Loucy (cell line): ENCODE results near the gene HIVEP1.

Experiments
- EZH2phosphoT487 ChIP-seq: fragments of 200-600 bp; IDR thresholded peaks from 2 replicates; pipeline ENCODE4 v1.6.1; 2018; ENCODE audit warnings: antibody characterized with exemption, mild to moderate bottlenecking, moderate library complexity, borderline replicate concordance
- TF ChIP-seq, protein P1 (sequence below): fragments of 200-600 bp; sonication (generic); conservative IDR thresholded peaks from 2 replicates; pipeline ENCODE4 v1.5.1; 2014; ENCODE audit warnings: mild to moderate bottlenecking, antibody characterized with exemption, low read length

DNA sequence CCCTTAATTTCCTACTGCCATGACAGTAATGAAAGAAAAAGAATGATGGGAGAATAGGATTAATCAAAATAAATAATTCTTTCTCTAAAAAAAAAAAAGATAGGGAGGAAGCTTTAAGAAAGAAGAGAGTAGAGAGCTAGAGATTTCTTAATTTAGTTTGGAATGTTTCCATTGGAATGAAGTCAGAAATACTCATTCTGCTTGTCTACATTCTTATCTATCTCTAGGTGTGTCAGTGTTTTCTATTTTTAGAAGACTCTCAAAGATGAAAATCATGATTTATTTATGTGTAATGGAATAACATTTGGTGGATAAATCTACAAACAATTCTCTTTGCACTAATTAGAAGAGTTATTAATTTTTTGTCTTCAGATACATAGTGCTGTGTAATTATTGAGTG lies 38.0 kb upstream of the HIVEP1 start:
- TF ChIP-seq, protein P1, sequence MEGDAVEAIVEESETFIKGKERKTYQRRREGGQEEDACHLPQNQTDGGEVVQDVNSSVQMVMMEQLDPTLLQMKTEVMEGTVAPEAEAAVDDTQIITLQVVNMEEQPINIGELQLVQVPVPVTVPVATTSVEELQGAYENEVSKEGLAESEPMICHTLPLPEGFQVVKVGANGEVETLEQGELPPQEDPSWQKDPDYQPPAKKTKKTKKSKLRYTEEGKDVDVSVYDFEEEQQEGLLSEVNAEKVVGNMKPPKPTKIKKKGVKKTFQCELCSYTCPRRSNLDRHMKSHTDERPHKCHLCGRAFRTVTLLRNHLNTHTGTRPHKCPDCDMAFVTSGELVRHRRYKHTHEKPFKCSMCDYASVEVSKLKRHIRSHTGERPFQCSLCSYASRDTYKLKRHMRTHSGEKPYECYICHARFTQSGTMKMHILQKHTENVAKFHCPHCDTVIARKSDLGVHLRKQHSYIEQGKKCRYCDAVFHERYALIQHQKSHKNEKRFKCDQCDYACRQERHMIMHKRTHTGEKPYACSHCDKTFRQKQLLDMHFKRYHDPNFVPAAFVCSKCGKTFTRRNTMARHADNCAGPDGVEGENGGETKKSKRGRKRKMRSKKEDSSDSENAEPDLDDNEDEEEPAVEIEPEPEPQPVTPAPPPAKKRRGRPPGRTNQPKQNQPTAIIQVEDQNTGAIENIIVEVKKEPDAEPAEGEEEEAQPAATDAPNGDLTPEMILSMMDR = no peak
- no peak for TF ChIP-seq EZH2phosphoT487
